ENCODE measurements around the gene S1PR3. TPM values are rescaled to one million over a fixed set of nuclear protein-coding genes. Genes with fewer than 3 reads are reported as not detected.

S1PR3 gene
- total RNA-seq, 1 experiment from 2014 or later = 38.7 TPM

- DNase-seq = no peak
- no peaks in the 10 kb centered on the region for H3K9me3 ChIP-seq
- no peaks in the 10 kb centered on the region for H3K36me3 ChIP-seq
- H3K27me3 ChIP-seq = no peaks in the 10 kb centered on the region
- H3K4me3 ChIP-seq = no peak overlapping the region
These were observed 30.6 kb upstream of the S1PR3 start for GRCh38 chr9:88960632-88961031.

- H3K27me3 ChIP-seq = no peaks in the 10 kb centered on the region
- no peaks in the 10 kb centered on the region for H3K36me3 ChIP-seq
- H3K9me3 ChIP-seq = no peaks in the 10 kb centered on the region
- no peak overlapping the region for H3K4me3 ChIP-seq
- no peak for DNase-seq
These were observed 25.8 kb upstream of the S1PR3 start for GRCh38 chr9:88965473-88965872.

DNA sequence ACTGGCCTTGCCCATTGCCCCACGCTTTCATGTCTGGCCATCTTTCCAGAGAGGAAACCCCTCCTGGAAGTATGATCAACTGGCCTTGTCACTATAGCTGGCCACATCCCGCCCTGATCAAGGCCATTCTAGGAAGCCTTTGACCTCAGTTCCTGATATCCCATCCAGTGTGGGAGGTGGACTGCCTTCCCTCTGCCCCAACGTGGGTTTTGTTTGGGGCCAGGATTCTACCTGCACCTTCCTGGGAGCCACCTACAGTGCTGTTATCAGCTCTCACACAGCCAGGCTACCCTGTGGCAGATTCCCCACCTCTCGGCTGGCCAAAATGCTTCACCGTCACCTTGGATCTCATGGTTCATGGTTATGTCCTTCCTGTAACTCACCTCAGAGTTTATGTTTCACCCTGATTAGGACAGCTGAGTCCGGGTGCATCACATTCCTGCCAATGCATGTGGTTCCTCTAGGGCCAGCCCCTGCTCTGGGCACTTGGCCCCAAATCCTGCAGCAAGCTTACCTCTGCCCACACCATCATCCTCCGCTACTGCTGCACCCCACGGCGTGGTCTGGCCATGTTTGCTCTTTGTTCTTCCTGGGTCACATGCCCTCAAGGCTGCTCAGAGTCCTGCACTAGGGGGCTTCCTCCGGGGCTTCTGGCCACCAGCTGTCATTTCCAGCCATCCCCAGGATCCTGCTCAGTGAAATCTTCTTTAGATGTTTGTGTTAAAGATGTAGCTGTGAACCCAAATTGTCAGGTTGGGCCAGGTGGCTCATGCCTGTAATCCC lies 24.2 kb upstream of the S1PR3 start:
- H3K4me3 ChIP-seq = no peak overlapping the region
- no peaks in the 10 kb centered on the region for H3K27me3 ChIP-seq
- H3K36me3 ChIP-seq = no peaks in the 10 kb centered on the region
- no peak for DNase-seq
- no peaks in the 10 kb centered on the region for H3K9me3 ChIP-seq

GRCh38 chr9:88968799-88969198 lies 22.5 kb upstream of the S1PR3 start:
- Histone ChIP-seq H3K4me3 (no peak overlapping the region), H3K36me3 (no peaks in the 10 kb centered on the region), H3K9me3 (no peaks in the 10 kb centered on the region), H3K27me3 (no peaks in the 10 kb centered on the region)
- DNase-seq = no peak

GRCh38 chr9:88969646-88970373 lies 21.5 kb upstream of the S1PR3 start:
- DNase-seq = no peak
- Histone ChIP-seq H3K36me3 (no peaks in the 10 kb centered on the region), H3K4me3 (no peak overlapping the region)

DNA sequence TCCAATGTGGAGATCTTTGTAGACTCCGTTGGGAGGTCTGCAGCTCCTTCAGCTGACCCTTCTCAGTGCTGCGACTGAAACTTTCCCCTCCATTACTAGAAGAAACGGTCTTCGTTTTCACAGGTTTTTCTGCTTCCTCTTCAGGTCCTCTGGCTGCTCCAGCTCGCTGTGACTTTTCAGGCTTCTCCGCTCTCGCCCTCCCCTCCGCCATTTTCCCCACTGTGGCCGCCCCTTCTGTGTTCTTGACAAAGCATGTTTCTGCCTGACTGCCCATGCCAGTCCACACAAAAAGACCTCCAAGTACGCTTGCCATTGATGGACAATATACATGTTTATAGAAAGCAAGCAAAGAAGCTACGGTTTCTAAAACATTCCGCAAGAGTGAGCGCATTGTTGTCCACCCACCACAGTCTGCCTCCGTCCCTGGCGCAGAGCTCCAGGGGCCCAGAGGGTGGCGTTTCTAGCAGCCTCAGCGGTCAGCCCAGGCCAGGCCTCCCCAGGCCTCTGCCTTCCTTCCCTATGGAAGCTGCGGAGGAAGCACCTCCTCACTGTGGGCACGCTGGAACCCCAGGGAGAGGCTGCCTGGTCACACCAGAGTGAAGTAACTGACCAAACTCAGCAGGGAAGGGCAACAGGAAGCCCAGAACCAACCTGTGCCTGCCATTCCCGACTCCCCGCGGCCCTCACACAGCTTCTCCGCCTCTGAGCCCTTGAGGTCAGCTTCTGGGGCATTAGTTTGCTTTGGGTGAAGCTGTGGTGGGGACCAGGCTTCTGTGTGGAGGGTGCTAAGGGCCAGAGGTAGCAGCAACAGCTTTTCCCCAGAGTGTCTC lies 19.9 kb upstream of the S1PR3 start:
- Histone ChIP-seq H3K9me3 (no peaks in the 10 kb centered on the region), H3K27me3 (no peaks in the 10 kb centered on the region), H3K4me3 (no peak overlapping the region), H3K36me3 (no peaks in the 10 kb centered on the region)
- no peak for DNase-seq

More at GRCh38 chr9:88969646-88970373, 21.5 kb upstream of the S1PR3 start:
- Histone ChIP-seq H3K27me3 (no peaks in the 10 kb centered on the region), H3K9me3 (no peaks in the 10 kb centered on the region)

- H3K4me3 ChIP-seq = no peak overlapping the region
- H3K36me3 ChIP-seq = no peaks in the 10 kb centered on the region
- no peaks in the 10 kb centered on the region for H3K9me3 ChIP-seq
- H3K27me3 ChIP-seq = no peaks in the 10 kb centered on the region
- DNase-seq = no peak
These were observed 18.9 kb upstream of the S1PR3 start for GRCh38 chr9:88972401-88972800.

DNA sequence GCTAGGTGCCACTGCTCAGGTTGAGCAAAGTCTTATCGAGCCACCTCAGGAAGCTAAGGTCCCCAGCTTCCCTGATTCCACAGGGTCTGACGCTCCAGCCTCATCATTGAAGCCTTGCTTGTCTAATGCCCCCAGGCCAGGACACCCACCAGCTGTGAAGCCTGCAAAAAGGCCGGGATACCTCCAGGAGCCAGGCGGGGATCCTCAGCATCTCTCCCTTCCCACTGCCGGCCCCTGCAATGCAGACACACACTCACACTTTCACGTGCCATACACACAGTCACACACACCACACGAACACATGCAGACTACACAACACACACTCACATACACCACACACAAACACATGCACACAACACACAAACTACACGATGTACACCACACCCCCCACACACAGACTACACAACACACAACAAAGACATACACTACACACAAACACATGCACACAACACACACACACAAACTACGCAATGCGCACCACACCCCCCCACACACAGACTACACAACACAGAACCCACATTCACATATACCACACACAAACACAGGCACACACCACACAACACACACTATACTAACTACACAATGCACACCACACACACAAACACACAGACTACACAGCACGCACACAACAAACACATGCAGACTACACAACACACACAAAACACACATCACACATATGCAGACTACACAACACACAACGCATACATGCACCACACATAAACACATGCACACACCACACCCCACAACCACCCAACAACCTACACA lies 17.8 kb upstream of the S1PR3 start:
- Histone ChIP-seq H3K4me3 (no peak overlapping the region), H3K36me3 (no peaks in the 10 kb centered on the region), H3K9me3 (no peaks in the 10 kb centered on the region), H3K27me3 (no peaks in the 10 kb centered on the region)
- DNase-seq = no peak

- Histone ChIP-seq H3K9me3 (no peaks in the 10 kb centered on the region), H3K27me3 (no peaks in the 10 kb centered on the region), H3K36me3 (no peaks in the 10 kb centered on the region), H3K4me3 (no peak overlapping the region)
- no peak for DNase-seq
These were observed 16.6 kb upstream of the S1PR3 start for GRCh38 chr9:88974641-88975040.

DNA sequence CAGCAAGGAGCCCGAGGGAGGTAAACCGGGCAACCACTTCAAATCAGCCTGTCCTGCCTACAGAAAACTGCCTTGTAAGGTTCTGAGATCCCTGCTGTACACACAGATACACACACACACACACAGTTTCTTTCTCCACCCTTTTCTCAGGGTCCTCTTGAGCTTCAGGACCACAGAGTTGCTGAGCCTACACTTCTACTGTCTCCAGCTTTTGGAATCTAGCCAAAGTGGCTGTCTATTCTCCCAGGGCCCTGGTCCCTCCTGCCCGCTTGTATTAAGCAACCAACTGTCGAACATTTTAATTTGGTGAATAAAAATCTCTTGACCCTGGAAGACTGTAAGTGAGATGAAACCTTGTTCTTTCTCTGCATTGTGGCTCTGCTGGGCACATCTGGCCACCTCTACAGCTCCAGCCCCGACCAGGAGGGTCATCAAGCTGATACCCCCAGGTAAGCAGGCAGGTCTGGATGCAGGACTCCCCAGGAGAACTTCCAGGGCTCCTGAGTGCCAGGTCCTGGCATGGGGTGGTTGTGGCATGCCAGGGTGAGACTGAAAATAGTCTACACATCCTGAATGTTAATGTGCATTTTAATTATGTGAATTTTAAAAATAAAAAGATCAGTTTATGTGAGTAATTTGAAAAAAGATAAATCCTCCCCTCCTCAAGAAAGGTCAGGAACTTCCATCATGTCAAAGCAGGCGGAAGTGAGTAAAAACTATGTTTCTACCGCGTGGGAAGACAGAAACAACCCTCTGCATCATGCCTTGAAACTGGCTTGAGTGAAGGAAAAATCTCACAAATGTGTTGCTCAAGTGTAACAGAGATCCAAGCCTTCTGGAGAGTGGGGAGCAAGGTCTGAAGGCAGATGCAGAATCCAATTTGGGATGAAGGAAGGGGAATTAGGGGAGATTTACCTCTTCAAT lies 15.0 kb upstream of the S1PR3 start:
- Histone ChIP-seq H3K9me3 (no peaks in the 10 kb centered on the region), H3K4me3 (no peak overlapping the region), H3K27me3 (no peaks in the 10 kb centered on the region), H3K36me3 (no peaks in the 10 kb centered on the region)
- DNase-seq = no peak

DNA sequence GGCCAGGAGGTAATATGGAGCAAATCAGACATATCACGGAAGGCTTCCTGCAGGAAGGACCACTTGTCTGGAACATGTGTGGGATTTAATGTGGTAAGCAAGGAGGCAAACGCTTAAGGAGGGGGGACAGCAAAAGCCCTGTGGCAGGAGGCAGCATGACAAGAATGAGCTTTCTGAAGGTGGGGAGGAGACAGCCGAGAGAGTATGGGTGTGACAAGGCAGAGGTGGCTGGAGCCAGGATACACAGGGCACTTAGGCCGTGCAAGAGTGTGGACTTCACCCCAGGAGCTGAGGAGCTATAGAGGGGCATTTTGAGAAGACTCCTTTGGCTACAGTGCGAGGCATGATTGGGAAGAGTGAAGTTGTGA lies 14.4 kb upstream of the S1PR3 start:
- Histone ChIP-seq H3K9me3 (0 out of 2 replicates have a peak, but pooled peaks cover 3% of the 10 kb centered on the region), H3K4me3 (no peak overlapping the region), H3K36me3 (no peaks in the 10 kb centered on the region), H3K27me3 (no peaks in the 10 kb centered on the region)
- DNase-seq = no peak

GRCh38 chr9:88978034-88978433 lies 13.2 kb upstream of the S1PR3 start:
- Histone ChIP-seq H3K4me3 (no peak overlapping the region), H3K9me3 (peaks cover 8% of the 10 kb centered on the region), H3K27me3 (no peaks in the 10 kb centered on the region), H3K36me3 (no peaks in the 10 kb centered on the region; the same call in 1 of the 2 replicates)
- DNase-seq = no peak

GRCh38 chr9:88979021-88979420 lies 12.2 kb upstream of the S1PR3 start:
- DNase-seq = no peak
- Histone ChIP-seq H3K4me3 (no peak overlapping the region), H3K9me3 (peaks cover 8% of the 10 kb centered on the region), H3K36me3 (no peaks in the 10 kb centered on the region; the same call in 1 of the 2 replicates), H3K27me3 (no peaks in the 10 kb centered on the region)

- Histone ChIP-seq H3K9me3 (peaks cover 8% of the 10 kb centered on the region), H3K4me3 (no peak overlapping the region), H3K36me3 (no peaks in the 10 kb centered on the region; the same call in 1 of the 2 replicates), H3K27me3 (no peaks in the 10 kb centered on the region)
- DNase-seq = no peak
These were observed 11.5 kb upstream of the S1PR3 start for GRCh38 chr9:88979791-88980190.

- Histone ChIP-seq H3K27me3 (no peaks in the 10 kb centered on the region), H3K4me3 (no peak overlapping the region), H3K36me3 (no peaks in the 10 kb centered on the region; the same call in 1 of the 2 replicates), H3K9me3 (peaks cover 8% of the 10 kb centered on the region)
- DNase-seq = peak; percentile 64
These were observed 10.5 kb upstream of the S1PR3 start for GRCh38 chr9:88980740-88981203.

Measured in MG63 (cell line).